ENCODE measurements around the gene ZNF423.
"Not testable (repeated sequence)": the region's sequence is repeated elsewhere in the genome, so short reads cannot be mapped to it uniquely, and the experiment has no call there.

The ZNF423 gene

GRCh38 chr16:49883076-49884014, 27.4 kb upstream of the ZNF423 start:
- Histone ChIP-seq H3K4me3 (ENCODE audit: low read length) (no peak overlapping the region), H3K27me3 (ENCODE audit: control insufficient read depth, insufficient read depth, low read length) (no peaks in the 10 kb centered on the region), H3K9ac (ENCODE audit: low read length) (no peak overlapping the region), H3K36me3 (ENCODE audit: control insufficient read depth, insufficient read depth, low read length) (no peaks in the 10 kb centered on the region), H3K4me1 (ENCODE audit: control insufficient read depth, insufficient read depth, low read length) (no peaks in the 10 kb centered on the region), H3K27ac (ENCODE audit: low read depth, low read length) (no peak overlapping the region)

- H3K9ac ChIP-seq (ENCODE audit: low read length): no peak overlapping the region
- no peaks in the 10 kb centered on the region for H3K27me3 ChIP-seq (ENCODE audit: control insufficient read depth, insufficient read depth, low read length)
- H3K4me3 ChIP-seq (ENCODE audit: low read length): no peak overlapping the region
- no peaks in the 10 kb centered on the region for H3K4me1 ChIP-seq (ENCODE audit: control insufficient read depth, insufficient read depth, low read length)
- no peak overlapping the region for H3K27ac ChIP-seq (ENCODE audit: low read depth, low read length)
- no peaks in the 10 kb centered on the region for H3K36me3 ChIP-seq (ENCODE audit: control insufficient read depth, insufficient read depth, low read length)
These were observed 26.0 kb upstream of the ZNF423 start for GRCh38 chr16:49881890-49882289.

GRCh38 chr16:49878540-49878939, 22.6 kb upstream of the ZNF423 start:
- not testable (repeated sequence) for H3K27ac ChIP-seq (ENCODE audit: low read depth, low read length); H3K4me1 ChIP-seq (ENCODE audit: control insufficient read depth, insufficient read depth, low read length); H3K36me3 ChIP-seq (ENCODE audit: control insufficient read depth, insufficient read depth, low read length); H3K9ac ChIP-seq (ENCODE audit: low read length); H3K4me3 ChIP-seq (ENCODE audit: low read length); H3K27me3 ChIP-seq (ENCODE audit: control insufficient read depth, insufficient read depth, low read length)

GRCh38 chr16:49876716-49877129, 20.8 kb upstream of the ZNF423 start:
- Histone ChIP-seq H3K27me3 (ENCODE audit: control insufficient read depth, insufficient read depth, low read length) (no peaks in the 10 kb centered on the region), H3K4me3 (ENCODE audit: low read length) (peak overlapping the region; percentile 6), H3K27ac (ENCODE audit: low read depth, low read length) (no peak overlapping the region), H3K4me1 (ENCODE audit: control insufficient read depth, insufficient read depth, low read length) (no peaks in the 10 kb centered on the region), H3K9ac (ENCODE audit: low read length) (no peak overlapping the region), H3K36me3 (ENCODE audit: control insufficient read depth, insufficient read depth, low read length) (no peaks in the 10 kb centered on the region)

DNA sequence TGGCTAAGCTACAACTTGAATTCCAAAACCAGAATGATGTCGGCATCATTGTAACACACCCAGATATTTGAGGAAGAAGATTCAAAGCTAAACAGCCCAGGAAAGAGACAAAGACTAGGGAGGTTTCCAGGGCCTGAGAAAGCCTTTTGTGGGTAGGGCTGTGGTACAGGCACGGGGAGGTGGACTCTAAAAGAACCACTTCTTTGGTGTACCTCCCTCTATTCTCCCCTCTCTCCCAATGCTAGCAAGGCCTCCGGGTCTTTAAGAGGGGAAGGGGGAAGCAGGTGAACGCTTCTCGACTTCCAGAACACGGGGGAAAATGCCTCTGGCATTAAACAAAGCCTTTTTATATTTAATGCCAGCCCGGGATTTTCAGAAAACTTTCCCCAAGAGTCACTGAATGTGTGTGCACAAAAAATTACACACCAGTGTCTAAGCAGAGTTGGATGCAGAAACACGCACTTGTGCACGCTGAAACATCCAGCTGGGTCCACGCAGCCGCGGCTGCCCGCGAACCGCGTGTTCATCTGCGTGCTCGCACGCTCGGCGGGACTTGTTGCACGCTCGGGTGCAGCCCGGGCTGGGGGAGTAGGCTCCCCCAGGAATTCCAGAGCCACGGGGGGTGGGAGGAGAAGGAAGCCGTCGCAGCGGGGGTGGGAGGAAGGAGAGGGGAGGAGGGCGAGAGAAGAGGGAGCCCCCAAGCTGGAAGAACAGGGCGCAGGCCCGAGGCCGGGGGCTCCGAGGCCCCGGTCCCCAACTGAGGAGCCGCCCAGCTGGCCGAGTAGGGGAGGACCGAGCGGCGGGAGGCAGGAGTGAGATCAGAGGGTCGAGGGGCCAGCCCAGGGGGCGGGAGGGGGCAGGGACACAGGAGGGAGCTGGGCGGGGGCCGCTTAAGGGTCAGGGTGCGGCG, 20.1 kb upstream of the ZNF423 start:
- Histone ChIP-seq H3K4me1 (ENCODE audit: control insufficient read depth, insufficient read depth, low read length) (no peaks in the 10 kb centered on the region), H3K36me3 (ENCODE audit: control insufficient read depth, insufficient read depth, low read length) (no peaks in the 10 kb centered on the region), H3K27me3 (ENCODE audit: control insufficient read depth, insufficient read depth, low read length) (no peaks in the 10 kb centered on the region), H3K9ac (ENCODE audit: low read length) (no peak overlapping the region), H3K27ac (ENCODE audit: low read depth, low read length) (no peak overlapping the region), H3K4me3 (ENCODE audit: low read length) (no peak overlapping the region)

DNA sequence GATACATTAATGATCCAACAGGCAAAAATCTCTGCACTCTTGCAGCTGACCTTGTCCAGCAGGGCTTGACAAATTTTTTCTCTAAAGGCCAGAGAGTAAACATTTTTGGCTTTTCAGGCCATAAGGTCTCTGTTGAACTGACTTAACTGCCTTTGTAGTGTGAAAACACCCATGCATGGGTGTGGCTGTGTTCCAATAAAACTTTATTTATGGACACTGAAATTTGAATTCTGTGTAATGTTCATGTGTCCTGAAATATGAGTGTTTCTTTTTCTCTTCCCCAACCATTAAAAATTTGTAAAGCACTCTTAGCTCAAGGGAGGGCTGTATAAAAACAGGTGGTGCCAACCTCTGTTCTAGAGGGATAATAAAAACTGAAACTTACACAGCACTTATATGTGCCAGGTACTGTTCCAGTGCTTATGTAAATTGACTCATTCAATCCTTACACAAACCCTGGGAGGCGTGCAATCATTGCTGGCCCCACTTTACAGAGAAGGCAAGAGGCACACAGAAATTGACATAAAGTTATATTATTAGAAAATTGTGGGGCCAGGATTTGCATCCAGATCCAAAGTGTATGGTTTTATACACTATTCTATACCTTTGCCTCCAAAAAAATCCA, 18.8 kb upstream of the ZNF423 start:
- H3K27me3 ChIP-seq (ENCODE audit: control insufficient read depth, insufficient read depth, low read length): no peaks in the 10 kb centered on the region
- no peaks in the 10 kb centered on the region for H3K36me3 ChIP-seq (ENCODE audit: control insufficient read depth, insufficient read depth, low read length)
- H3K27ac ChIP-seq (ENCODE audit: low read depth, low read length): no peak overlapping the region
- H3K4me3 ChIP-seq (ENCODE audit: low read length): no peak overlapping the region
- no peaks in the 10 kb centered on the region for H3K4me1 ChIP-seq (ENCODE audit: control insufficient read depth, insufficient read depth, low read length)
- no peak overlapping the region for H3K9ac ChIP-seq (ENCODE audit: low read length)

- H3K27me3 ChIP-seq (ENCODE audit: control insufficient read depth, insufficient read depth, low read length); H3K27ac ChIP-seq (ENCODE audit: low read depth, low read length); H3K36me3 ChIP-seq (ENCODE audit: control insufficient read depth, insufficient read depth, low read length); H3K9ac ChIP-seq (ENCODE audit: low read length); H3K4me1 ChIP-seq (ENCODE audit: control insufficient read depth, insufficient read depth, low read length); H3K4me3 ChIP-seq (ENCODE audit: low read length): not testable (repeated sequence)
These were observed 15.9 kb upstream of the ZNF423 start for GRCh38 chr16:49871824-49872223.

DNA sequence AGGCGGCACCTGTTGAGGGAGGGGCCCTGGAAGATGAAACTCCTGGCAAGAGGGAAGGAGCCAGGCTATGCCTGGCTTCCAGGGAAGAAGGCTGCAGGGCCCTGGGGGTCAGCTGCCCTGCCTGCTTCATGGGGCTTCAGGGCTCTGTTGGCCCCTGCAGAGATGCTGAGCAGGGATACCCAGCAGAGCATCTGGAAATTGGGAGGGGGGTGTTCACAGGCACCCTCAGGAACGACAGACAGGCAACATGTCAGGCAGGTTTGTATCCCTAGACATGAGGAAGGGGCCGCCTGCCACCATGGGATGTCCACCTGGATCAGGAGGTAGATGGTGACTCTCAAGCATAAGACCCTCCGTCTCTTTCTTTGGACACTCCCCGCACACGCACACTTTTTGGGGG, 13.8 kb upstream of the ZNF423 start:
- H3K36me3 ChIP-seq (ENCODE audit: control insufficient read depth, insufficient read depth, low read length): no peaks in the 10 kb centered on the region
- no peak overlapping the region for H3K9ac ChIP-seq (ENCODE audit: low read length)
- H3K4me3 ChIP-seq (ENCODE audit: low read length): no peak overlapping the region
- H3K27me3 ChIP-seq (ENCODE audit: control insufficient read depth, insufficient read depth, low read length): no peaks in the 10 kb centered on the region
- H3K27ac ChIP-seq (ENCODE audit: low read depth, low read length): no peak overlapping the region
- no peaks in the 10 kb centered on the region for H3K4me1 ChIP-seq (ENCODE audit: control insufficient read depth, insufficient read depth, low read length)

DNA sequence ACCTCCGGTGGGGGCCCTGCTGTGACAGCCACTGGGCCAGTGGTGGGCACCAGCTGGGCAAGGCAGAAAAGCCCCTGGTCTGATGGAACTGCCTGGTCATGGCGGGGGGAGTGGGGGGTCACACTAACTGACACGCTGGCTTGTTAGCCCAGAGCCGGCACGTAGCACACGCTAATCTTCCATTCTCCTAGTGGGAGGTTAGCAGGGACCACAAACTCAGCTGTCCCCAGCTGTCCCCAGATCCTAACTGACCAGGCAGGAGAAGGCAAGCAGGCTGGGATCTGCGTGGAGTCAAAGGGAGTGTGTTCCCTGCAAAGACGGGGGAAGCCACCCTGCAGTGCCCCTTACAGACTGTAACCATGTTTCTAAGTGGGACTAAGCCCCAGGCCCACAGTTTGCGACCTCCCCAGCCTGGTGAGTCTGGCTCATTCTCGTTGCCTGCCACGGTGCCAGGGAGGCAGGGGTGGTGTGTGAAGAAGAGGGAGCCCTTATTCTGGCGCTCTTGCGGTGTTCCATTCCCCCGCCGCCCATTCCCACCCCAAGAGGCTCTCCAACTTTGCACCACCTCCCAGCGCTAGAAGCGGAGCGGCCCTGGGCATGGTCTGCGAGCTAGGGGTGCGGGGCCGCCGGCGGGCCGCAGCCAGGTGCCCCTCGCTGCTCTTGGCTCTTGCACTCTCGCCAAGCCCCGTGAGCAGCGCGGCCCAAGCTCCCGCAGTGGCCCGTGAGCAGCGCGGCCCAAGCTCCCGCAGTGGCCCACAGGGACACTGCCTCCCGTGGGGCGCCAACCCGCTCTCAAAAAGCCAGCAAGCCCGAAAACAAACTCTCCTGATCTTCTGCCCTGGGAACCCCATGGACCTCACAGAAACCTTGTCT, 12.1 kb upstream of the ZNF423 start:
- Histone ChIP-seq H3K27me3 (ENCODE audit: control insufficient read depth, insufficient read depth, low read length) (no peaks in the 10 kb centered on the region), H3K4me3 (ENCODE audit: low read length) (no peak overlapping the region), H3K9ac (ENCODE audit: low read length) (no peak overlapping the region), H3K27ac (ENCODE audit: low read depth, low read length) (no peak overlapping the region), H3K36me3 (ENCODE audit: control insufficient read depth, insufficient read depth, low read length) (no peaks in the 10 kb centered on the region), H3K4me1 (ENCODE audit: control insufficient read depth, insufficient read depth, low read length) (no peaks in the 10 kb centered on the region)

DNA sequence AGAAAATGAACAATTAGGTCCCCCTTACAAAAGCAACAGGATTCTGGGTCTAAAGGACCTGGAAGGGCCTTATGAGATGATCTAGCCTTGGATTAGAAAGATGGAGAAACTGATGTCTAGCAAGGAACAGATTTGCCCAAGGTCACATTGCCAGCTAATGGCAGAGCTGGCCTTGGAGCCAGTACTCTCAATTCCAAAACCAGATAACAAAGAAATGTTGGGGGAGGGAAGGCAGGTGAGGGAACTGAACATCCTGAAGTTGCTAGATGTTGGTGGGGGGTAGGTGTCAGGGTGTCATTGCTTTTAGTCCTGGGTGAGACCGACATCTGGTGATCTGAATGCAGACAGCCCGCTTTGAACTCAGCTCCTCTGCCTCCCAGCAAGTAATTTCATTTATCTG, 11.3 kb upstream of the ZNF423 start:
- H3K36me3 ChIP-seq (ENCODE audit: control insufficient read depth, insufficient read depth, low read length): no peaks in the 10 kb centered on the region
- H3K4me1 ChIP-seq (ENCODE audit: control insufficient read depth, insufficient read depth, low read length): no peaks in the 10 kb centered on the region
- no peak overlapping the region for H3K27ac ChIP-seq (ENCODE audit: low read depth, low read length)
- no peak overlapping the region for H3K4me3 ChIP-seq (ENCODE audit: low read length)
- no peak overlapping the region for H3K9ac ChIP-seq (ENCODE audit: low read length)
- H3K27me3 ChIP-seq (ENCODE audit: control insufficient read depth, insufficient read depth, low read length): no peaks in the 10 kb centered on the region

- Histone ChIP-seq H3K4me3 (ENCODE audit: low read length) (no peak overlapping the region), H3K4me1 (ENCODE audit: control insufficient read depth, insufficient read depth, low read length) (no peaks in the 10 kb centered on the region), H3K27ac (ENCODE audit: low read depth, low read length) (no peak overlapping the region), H3K9ac (ENCODE audit: low read length) (no peak overlapping the region), H3K27me3 (ENCODE audit: control insufficient read depth, insufficient read depth, low read length) (no peaks in the 10 kb centered on the region), H3K36me3 (ENCODE audit: control insufficient read depth, insufficient read depth, low read length) (no peaks in the 10 kb centered on the region)
These were observed 10.7 kb upstream of the ZNF423 start for GRCh38 chr16:49866595-49867071.

All from rectal smooth muscle tissue (tissue), 1 donor.